A673 (cell line): ENCODE data around the gene SLCO3A1. TPM values are rescaled to one million over a fixed set of nuclear protein-coding genes. Genes with fewer than 3 reads are reported as not detected.

Experiments
- BruUV-seq: library from RNA; stranded (reverse); fragments of 400-500 nt; replicated peaks from 2 replicates; lab custom pipeline; 2021; lab: Mats Ljungman, UMichigan
- CTCF ChIA-PET: fragments of 300-600 bp; sonication (Branson Sonifier 250); formaldehyde crosslinking; loops from one replicate; lab custom pipeline; 2022; ENCODE audit warnings: antibody characterized with exemption; lab: Charles Lee
- POLR2A ChIA-PET: fragments of 300-600 bp; sonication (Branson Sonifier 250); formaldehyde crosslinking; loops from one replicate; lab custom pipeline; 2022; ENCODE audit warnings: antibody characterized with exemption; ENCODE audit not compliant: low non-redundant PET; lab: Charles Lee
- DNase-seq: peaks from one replicate; pipeline ENCODE4 v3.0.0-alpha.2; 2015; ENCODE audit warnings: low spot score
- H3K27ac ChIP-seq: fragments of 200-600 bp; sonication (generic); 2 replicates; pipeline ENCODE4 v1.5.1; 2016; ENCODE audit warnings: mixed run types, low read depth, mild to moderate bottlenecking, mixed read lengths, antibody characterized with exemption, low read length; ENCODE audit not compliant: poor library complexity, severe bottlenecking
- H3K27me3 ChIP-seq: fragments of 200-600 bp; sonication (generic); replicated peaks from 2 replicates; pipeline ENCODE4 v1.6.1; 2017; ENCODE audit warnings: mixed run types, low read depth, mild to moderate bottlenecking, mixed read lengths, antibody characterized with exemption, low read length; ENCODE audit not compliant: insufficient read depth, poor library complexity
- H3K36me3 ChIP-seq: fragments of 200-600 bp; sonication (generic); 2 replicates; pipeline ENCODE4 v1.6.1; 2016; ENCODE audit warnings: mixed run types, mild to moderate bottlenecking, mixed read lengths, antibody characterized with exemption, low read length; ENCODE audit not compliant: insufficient read depth, poor library complexity, severe bottlenecking
- H3K4me1 ChIP-seq: fragments of 200-600 bp; sonication (generic); 2 replicates; pipeline ENCODE4 v1.6.1; 2017; ENCODE audit warnings: mixed run types, mild to moderate bottlenecking, mixed read lengths, antibody characterized with exemption, low read length; ENCODE audit not compliant: insufficient read depth, poor library complexity, severe bottlenecking
- H3K4me3 ChIP-seq: fragments of 200-600 bp; sonication (generic); 2 replicates; pipeline ENCODE4 v1.5.1; 2016; ENCODE audit warnings: low read depth, mixed run types, mild to moderate bottlenecking, mixed read lengths, low read length; ENCODE audit not compliant: poor library complexity, severe bottlenecking
- H3K9me3 ChIP-seq: fragments of 200-600 bp; sonication (generic); 2 replicates; pipeline ENCODE4 v1.6.1; 2016; ENCODE audit warnings: mixed run types, low read depth, mild to moderate bottlenecking, mixed read lengths, antibody characterized with exemption, low read length; ENCODE audit not compliant: poor library complexity, severe bottlenecking
- EZH2 ChIP-seq: fragments of 200-600 bp; sonication (generic); IDR thresholded peaks from 2 replicates; pipeline ENCODE4 v1.6.1; 2017; ENCODE audit warnings: borderline replicate concordance, low read depth, mild to moderate bottlenecking, mixed read lengths, antibody characterized with exemption, low read length; ENCODE audit not compliant: poor library complexity, severe bottlenecking
- intact Hi-C: fragments of 100-400 bp; cut with micrococcal nuclease; formaldehyde crosslinking; loops from one replicate; pipeline ENCODE4 v1.10.0; 2022; ENCODE audit not compliant: unreplicated experiment
- total RNA-seq: library from RNA; stranded (reverse); gene quantifications from 2 replicates; pipeline ENCODE4 v1.2.3, GENCODE V29; 2021
- TF ChIP-seq, protein P1 (sequence below): fragments of 300-800, 200-600 bp; sonication (generic); conservative IDR thresholded peaks from 2 replicates; pipeline ENCODE4 v1.5.1; 2017; ENCODE audit warnings: low read depth, mild to moderate bottlenecking, antibody characterized with exemption, low read length, moderate library complexity, mixed read lengths

Gene SLCO3A1
- total RNA-seq, 1 experiment from 2014 or later, result 16.6 TPM

DNA sequence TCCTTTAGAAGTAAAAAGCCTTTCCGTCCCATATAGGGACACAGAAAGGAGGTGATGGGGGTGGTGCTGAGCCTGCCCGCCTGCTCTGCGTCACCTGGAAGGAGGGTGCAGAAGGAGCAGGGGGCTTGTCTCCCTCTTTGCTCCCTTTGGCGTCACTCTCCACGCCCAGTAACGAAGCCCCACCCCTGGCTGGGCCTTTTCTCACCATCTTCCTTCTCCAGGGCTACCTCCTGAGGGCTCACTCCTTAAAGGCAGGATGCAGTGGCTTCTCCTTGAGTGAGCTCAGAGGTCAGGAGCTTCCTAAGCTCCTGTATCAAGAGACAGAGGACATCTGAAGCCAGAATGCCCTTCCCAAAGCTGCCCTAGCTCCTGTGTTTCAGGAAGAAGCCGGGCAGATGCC is 31.5 kb downstream of the SLCO3A1 start:
- no peaks in the 10 kb centered on the region for H3K36me3 ChIP-seq
- no peak for TF ChIP-seq EZH2
- TF ChIP-seq, protein P1, sequence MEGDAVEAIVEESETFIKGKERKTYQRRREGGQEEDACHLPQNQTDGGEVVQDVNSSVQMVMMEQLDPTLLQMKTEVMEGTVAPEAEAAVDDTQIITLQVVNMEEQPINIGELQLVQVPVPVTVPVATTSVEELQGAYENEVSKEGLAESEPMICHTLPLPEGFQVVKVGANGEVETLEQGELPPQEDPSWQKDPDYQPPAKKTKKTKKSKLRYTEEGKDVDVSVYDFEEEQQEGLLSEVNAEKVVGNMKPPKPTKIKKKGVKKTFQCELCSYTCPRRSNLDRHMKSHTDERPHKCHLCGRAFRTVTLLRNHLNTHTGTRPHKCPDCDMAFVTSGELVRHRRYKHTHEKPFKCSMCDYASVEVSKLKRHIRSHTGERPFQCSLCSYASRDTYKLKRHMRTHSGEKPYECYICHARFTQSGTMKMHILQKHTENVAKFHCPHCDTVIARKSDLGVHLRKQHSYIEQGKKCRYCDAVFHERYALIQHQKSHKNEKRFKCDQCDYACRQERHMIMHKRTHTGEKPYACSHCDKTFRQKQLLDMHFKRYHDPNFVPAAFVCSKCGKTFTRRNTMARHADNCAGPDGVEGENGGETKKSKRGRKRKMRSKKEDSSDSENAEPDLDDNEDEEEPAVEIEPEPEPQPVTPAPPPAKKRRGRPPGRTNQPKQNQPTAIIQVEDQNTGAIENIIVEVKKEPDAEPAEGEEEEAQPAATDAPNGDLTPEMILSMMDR, result no peak
- DNase-seq, result no peak
- H3K4me1 ChIP-seq, result no peaks in the 10 kb centered on the region
- H3K27ac ChIP-seq, result no peak overlapping the region
- intact Hi-C loops, result no loop called here
- ChIA-PET CTCF (no interaction called here), POLR2A (interaction anchor here (0.7 kb wide), 1 partner anchor 8 kb away, joined by 3 read pairs; no protein-coding TSS in a partner anchor)
- BruUV-seq, result no TSS peak
- H3K4me3 ChIP-seq, result no peak overlapping the region
- H3K9me3 ChIP-seq, result no peaks in the 10 kb centered on the region
- no peaks in the 10 kb centered on the region for H3K27me3 ChIP-seq

GRCh38 chr15:91885714-91886270 is 32.3 kb downstream of the SLCO3A1 start:
- ChIA-PET CTCF (no interaction called here), POLR2A (no interaction called here)
- no TSS peak for BruUV-seq
- no peak overlapping the region for H3K4me3 ChIP-seq
- intact Hi-C loops, result no loop called here
- no peak for TF ChIP-seq EZH2
- TF ChIP-seq, protein P1, result no peak
- H3K27ac ChIP-seq, result no peak overlapping the region
- peak; percentile 4 for DNase-seq
- H3K4me1 ChIP-seq, result no peaks in the 10 kb centered on the region
- H3K36me3 ChIP-seq, result no peaks in the 10 kb centered on the region
- H3K27me3 ChIP-seq, result no peaks in the 10 kb centered on the region
- no peaks in the 10 kb centered on the region for H3K9me3 ChIP-seq

GRCh38 chr15:91886878-91887277 is 33.4 kb downstream of the SLCO3A1 start:
- H3K36me3 ChIP-seq, result no peaks in the 10 kb centered on the region
- H3K27ac ChIP-seq, result no peak overlapping the region
- no peaks in the 10 kb centered on the region for H3K4me1 ChIP-seq
- no peak for TF ChIP-seq EZH2
- TF ChIP-seq, protein P1, result no peak
- no peak overlapping the region for H3K4me3 ChIP-seq
- DNase-seq, result no peak
- H3K27me3 ChIP-seq, result no peaks in the 10 kb centered on the region
- POLR2A ChIA-PET, result no interaction called here
- H3K9me3 ChIP-seq, result no peaks in the 10 kb centered on the region
- CTCF ChIA-PET, result no interaction called here
- BruUV-seq, result no TSS peak
- intact Hi-C loops, result no loop called here
